Mammary epithelial cell (primary cell): ENCODE measurements around the gene RNF180.

ENCODE experiments used
- CTCF ChIP-seq, 2 donors: IDR thresholded peaks in 1 of 2; conservative IDR thresholded peaks in 1 of 2; 2 replicates each; pipeline ENCODE4 v1.5.1; 2011 to 2012; ENCODE audit warnings: inconsistent platforms in 2 of 2, low read length in 2 of 2, mild to moderate bottlenecking in 2 of 2, control low read depth in 1 of 2, low read depth in 1 of 2; ENCODE audit not compliant: insufficient read depth in 1 of 2; ENCODE audit errors: extremely low read depth in 1 of 2
- EZH2 ChIP-seq: IDR thresholded peaks from 2 replicates; pipeline ENCODE4 v1.6.1; 2012; ENCODE audit warnings: low read length, inconsistent platforms, borderline replicate concordance

DNA sequence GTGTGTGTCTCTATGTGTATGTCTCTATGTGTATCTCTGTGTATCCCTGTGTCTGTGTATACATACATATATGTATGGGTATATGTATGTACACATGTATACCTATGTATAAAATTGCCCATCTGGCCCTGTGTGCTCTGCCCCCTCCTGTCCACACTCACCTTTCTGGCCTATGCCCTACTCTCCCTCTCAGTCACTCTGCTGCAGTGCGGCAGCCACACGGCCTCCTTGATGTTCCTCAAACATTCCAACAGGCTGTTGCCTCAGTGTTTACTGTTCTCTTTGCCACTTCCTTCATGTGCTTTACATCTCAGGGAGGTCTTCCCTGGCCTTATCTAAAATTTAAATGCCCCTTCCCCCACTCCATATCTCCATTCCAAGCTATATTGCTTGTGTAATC lies 18.3 kb upstream of the RNF180 start:
- TF ChIP-seq CTCF (conservative IDR thresholded peaks at IDR 0.05 in 1 of 2, IDR thresholded peaks at IDR 0.05 in 1 of 2; ENCODE audit: extremely low read depth in 1 of 2, insufficient read depth in 1 of 2, low read depth in 1 of 2, low read length in 2 of 2) (no peak), EZH2 (no peak)
